HG03457 (cell line): ENCODE data around the gene TOR1AIP2.

Experiments
- ATAC-seq: cut with Tn5 transposase; IDR thresholded peaks from one replicate; pipeline ENCODE4 v1.9.1; 2021; ENCODE audit warnings: moderate number of reproducible peaks; ENCODE audit not compliant: unreplicated experiment

Gene TOR1AIP2

DNA sequence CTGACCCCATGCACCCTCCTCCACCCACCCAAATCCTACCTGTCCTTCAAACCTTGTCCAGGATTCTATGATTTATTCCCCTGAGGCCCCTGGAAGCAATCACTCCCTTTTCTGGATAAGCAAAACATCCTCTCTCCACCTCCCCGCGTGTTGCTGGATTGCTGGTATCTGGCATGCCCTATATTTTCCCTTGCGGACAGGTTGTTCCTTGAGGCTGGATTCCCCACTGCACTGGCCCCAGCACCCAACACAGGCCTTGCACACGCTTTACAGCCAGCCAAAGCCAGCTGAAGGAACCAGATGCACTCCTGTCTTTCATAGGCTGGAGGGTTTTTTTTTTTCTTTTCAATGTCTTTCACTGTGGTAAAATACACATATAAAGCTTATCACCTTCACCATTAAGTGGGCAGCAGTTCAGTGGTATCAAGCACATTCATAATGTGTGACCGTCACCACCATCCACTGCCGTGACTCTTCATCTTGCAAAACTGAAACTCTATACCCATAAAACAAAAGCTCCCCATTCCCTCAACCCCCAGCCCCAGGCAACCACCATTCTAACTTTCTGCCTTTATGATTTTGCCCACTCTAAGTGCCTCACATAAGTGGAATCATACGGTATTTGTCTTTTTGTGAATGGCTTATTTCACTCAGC is 50.9 kb downstream of the TOR1AIP2 start:
- no peak for ATAC-seq

- ATAC-seq = no peak
Observed at GRCh38 chr1:179825798-179826460, 51.7 kb downstream of the TOR1AIP2 start.

DNA sequence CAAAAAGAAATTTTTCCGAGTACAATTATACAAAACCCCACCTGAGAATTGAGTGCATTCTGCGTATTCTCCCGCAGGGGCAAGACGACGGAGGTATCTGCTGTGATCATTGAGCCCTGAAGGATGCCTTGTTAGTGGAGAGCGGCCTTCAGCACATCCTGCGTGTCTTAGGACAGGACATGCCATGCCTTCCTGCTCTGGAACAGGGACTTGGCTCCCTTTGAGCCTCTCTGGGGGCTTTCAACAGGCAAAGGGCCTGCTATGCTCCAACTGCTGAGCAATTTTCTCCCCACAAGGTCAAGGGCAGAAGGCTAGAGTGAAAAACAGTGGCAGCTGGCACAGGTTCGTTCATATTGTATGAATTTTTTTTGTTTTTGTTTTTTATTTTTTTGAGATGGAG is 52.4 kb downstream of the TOR1AIP2 start:
- ATAC-seq = no peak

DNA sequence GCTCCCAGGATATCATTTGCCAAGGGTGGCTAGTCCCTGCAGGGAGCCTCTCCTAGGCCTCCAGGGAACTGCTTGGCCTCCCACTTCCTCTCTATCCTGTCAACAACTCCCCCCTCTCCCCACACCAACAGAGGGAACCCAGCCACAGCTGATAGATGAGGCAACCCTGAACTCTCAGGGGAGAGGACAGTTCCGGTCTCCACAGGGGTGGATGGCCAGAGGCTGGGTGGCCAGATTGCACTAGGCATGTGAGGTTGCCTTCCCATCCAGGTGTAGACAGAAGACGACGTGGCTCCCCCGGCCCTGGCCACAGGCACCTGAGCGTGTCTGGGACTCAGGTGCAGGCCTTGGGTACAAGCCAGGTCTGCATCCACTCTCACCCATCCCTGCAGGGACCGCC is 53.3 kb downstream of the TOR1AIP2 start:
- no peak for ATAC-seq

- ATAC-seq = no peak
Observed at GRCh38 chr1:179823693-179824092, 53.9 kb downstream of the TOR1AIP2 start.

DNA sequence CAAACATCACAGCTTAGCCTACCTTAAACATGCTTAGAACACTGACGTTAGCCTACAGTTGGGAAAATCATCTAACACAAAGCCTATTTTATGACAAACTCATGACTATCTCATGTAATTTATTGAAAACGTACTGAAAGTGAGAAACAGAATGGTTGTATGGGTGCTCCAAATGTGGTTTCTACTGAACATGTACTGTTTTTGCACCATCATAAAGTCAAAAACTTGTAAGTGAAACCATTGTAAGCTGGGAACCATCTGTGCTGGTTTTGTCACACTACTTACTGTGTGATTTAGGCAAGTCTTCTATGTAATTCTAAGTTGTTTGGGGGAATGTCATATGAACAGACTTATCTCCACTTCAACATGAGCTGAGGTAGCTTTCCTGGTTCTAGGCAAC is 55.5 kb downstream of the TOR1AIP2 start:
- ATAC-seq = no peak

- no peak for ATAC-seq
Observed at GRCh38 chr1:179821524-179821923, 56.1 kb downstream of the TOR1AIP2 start.

DNA sequence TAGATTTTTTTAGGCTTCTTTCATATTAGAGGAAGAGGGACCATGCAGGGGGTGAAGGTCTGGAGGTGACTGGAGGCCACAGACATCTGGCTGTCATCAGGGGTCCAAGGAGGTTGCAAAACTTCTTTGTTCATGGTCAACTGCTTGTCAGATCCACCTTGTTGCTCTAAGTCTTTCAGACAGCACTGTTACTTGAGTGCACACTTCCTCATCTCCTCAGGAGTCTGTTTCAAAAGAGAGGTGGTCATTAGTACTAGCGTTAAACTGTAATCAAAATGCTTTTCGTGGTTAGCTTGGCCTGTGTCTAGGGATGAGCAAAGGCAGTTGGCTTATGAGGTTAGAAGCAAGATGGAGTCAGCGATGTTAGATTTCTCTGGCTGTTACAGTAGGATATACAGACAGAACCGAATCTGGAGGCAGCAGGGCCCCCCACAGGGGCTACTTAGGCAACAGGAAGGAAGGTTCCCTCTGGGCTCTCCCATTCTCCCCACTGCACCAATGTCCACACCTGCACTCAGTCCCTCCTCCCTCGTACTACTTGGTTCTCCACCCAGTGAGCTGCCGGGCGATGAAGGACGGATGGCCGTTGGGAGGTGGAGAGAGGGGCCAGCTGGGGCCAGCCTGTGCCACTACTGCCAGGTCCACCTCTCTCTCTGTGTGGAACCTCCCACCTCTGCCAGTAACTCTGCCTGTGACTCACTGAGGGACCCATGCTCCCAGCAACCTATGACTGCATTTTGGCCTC is 57.2 kb downstream of the TOR1AIP2 start:
- no peak for ATAC-seq

DNA sequence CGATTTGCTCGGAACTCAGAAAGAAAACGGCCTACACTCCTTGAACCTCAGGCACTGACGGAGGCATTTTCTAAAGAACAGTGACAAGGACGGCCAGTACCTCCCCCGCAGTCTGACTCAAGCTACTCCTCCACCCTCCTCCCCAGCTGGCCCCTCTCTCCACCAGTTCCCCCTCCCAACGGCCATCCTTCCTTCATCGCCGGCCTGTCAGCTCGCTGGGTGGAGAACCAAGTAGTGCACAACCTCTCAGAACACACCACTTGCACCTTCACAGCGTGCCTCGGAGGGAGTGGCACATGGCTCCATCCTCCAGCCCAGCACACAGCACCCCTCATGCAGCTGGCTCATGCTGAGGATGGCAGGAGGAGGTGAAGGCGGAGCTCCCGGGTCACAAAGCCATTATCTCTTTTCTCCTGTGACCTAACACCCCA is 58.8 kb downstream of the TOR1AIP2 start:
- no peak for ATAC-seq

DNA sequence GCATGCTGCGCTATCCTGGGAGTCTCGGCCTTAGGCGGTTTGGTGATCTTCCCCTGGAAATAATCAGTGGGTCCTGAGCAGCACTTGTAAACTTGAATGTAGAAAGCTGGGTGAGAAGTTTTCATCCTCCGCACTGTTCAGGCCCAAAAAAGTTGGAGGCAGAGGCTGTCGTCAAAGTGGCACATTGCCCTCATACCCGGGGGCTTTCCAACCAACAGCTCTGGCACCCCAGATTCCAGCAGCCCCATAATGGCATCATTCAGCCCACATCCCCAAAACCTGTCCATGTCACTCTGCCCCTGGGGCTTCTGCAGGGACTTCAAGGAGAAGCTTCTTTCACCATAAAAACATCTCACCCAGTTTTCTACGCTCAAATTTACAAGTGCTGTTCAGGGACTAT is 59.3 kb downstream of the TOR1AIP2 start:
- no peak for ATAC-seq

GRCh38 chr1:179817789-179818188 is 59.8 kb downstream of the TOR1AIP2 start:
- no peak for ATAC-seq

DNA sequence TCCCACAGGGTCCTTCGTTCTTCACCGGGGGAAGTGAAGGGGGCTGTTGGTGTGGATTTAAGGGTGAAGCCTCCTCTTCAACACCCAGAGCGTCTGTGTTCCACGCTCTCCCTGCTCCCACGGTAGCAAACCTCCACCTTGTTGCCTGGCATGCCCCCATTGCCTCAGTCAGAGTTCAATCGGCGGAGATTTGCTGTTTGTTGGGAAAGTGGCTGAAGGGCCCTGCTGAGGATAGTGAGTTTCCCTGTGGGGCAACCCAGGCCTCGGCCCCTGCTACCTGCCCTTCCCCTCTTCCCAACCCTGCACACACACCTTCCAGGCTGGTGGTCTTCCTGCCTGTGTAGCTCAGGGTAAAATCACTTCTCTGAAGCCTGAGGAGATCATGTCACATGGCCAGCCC is 60.5 kb downstream of the TOR1AIP2 start:
- no peak for ATAC-seq

DNA sequence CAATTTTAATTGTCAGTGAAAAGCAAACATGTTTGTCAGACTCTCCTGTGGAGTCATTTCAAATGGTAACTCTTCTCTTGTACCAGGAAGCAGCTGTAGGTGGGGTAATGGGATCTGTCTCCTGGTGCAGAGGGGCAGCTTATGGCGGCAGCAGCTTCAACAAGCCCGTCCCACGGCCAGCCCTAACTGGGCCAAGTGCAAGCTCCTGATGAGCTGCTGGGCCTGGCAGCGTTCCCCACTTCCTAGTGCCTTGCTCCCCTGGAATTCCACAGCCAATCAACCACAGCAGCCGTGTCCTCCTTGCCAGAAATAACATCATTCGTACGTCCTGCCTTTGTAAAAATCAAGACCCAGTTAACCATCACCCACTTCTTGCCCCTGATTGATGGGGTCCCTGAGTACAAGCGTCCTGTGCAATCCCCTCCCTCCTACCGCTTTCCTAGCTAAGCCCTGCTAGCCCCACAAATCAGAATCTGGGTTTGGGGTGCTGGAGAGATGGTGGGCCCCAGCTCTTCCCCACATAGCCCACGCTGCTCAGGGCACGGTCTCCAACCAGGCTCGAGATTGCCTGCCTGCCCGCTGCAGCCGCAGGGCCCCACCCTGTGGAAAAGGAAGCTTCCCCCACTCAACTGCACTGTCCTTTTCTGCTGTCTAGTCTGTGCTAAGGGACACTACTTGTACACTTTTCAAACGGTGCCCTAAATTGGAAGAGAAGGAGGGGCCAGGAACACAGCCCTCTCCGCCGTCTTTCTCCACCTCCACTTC is 61.2 kb downstream of the TOR1AIP2 start:
- no peak for ATAC-seq

GRCh38 chr1:179815641-179816040 is 62.0 kb downstream of the TOR1AIP2 start:
- no peak for ATAC-seq

DNA sequence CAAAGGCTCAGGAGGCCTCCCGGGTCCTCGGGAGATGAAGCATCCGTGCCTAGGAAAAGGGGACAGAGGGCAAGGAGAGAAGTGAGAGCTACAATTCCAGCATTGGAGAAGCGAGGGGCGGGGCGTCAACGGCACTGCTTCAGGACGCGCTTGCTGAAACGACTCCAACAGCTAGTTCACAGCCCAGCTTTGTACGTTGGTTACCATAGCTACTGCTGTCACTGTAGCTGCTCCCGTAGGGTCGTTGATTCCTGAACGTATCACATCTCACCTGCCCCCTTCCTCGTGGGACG is 63.1 kb downstream of the TOR1AIP2 start:
- ATAC-seq = no peak

DNA sequence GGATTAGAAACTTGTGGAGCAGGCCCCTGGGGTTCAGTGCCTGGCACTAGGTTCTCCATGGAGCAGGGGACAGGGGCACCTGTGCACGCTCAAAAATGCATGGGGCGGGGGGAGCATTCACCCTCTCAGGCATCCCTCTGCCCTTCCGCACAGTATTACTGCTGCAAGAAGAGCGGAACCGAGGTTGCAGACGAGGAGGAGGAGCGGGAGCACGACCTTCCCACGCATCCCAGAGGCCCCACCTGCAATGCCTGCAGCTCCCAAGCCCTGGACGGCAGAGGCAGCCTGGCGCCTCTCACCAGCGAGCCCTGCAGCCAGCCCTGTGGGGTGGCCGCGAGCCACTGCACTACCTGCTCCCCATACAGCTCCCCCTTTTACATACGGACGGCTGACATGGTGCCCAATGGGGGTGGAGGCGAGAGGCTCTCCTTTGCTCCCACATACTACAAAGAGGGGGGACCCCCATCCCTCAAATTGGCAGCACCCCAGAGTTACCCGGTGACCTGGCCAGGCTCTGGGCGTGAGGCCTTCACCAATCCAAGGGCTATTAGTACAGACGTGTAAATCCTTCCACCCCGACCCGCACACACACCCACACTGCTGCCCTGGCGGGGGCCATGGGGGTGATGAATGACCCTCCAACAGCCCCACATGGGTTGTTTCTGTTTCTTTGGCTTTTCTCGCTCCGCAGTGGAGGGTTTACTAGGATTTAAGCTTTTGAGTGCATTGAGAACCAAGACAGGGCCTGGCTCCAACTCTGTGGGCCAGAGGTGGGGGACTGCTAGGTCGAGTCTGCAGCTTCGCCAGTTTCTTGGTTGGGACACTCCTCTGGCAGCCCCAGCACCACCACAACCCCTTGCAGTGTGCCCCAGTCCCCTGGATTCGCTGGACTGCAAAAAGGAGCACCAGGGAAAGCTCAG is 63.7 kb downstream of the TOR1AIP2 start:
- ATAC-seq = no peak

- ATAC-seq = no peak
Observed at GRCh38 chr1:179812501-179813292, 64.9 kb downstream of the TOR1AIP2 start.

DNA sequence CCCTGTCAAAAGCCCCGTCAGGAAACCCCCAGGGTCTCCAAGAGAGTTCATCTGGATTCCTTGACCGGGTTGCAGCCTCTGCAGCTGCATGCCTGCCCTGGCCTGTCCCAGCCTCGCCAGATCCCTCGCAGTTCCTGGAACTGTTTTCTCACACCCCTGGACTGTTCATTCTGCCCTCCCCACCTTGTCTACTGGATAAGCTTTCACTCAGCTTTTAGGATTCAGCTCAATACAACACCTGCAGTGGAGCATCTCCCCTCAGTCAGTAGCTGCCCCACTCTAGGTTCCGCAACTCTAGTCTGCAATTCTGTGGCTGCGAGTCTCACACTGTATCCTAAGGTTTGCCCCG is 67.3 kb downstream of the TOR1AIP2 start:
- ATAC-seq = no peak

DNA sequence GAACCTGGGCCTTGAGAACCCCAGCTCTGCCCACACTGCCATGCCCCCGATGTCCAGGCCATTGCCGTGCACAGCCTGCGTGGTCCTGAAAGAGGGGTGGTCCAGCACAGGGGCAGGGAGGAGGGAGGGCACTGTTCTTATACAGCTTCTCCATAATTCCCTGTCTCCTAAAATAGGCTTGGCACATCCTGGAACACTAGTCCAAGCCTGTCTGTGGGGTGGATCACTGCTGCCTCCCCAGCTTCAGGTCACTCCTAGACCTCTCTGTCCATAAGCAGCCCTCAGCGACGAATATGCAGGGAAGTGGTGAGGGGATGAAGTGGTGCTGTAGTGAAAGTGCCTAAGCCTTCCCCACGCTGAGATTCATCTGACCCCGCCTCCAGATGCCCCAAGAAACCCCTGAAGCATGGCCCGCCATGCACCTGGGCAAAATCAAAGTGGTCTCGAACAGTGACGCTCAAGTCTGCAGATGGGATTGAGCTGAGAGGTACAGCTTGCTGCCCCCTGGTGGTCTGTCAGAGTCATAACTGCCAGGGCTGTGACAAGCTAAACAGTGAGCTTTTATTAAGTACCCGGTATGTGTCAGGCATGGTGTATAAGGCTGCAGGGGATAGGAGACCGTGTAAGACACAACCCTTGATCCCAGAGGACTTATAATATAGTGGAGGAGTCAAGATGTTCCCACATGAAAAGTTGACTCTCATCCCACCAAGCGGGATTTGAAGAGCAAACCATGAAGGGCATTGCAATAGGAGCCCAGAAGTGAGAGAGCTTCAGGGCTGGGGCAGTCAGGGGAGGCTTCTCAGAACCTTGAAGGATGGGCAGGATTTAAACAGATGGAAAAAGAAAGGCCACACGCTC is 67.9 kb downstream of the TOR1AIP2 start:
- peak; percentile 60 for ATAC-seq
